Endodermal cell (in vitro differentiated cells): ENCODE data around the gene ATAD3B. TPM values are rescaled to one million over a fixed set of nuclear protein-coding genes. Genes with fewer than 3 reads are reported as not detected.
"Not testable (repeated sequence)": the region's sequence is repeated elsewhere in the genome, so short reads cannot be mapped to it uniquely, and the experiment has no call there.

Experiments
- DNase-seq: peaks from one replicate; pipeline ENCODE4 v3.0.0-alpha.2; 2017
- H3K27ac ChIP-seq: 2 replicates; pipeline ENCODE4 v1.5.1; 2013; ENCODE audit warnings: mild to moderate bottlenecking, low read depth, low read length, moderate library complexity
- H3K27me3 ChIP-seq: 2 replicates; pipeline ENCODE4 v1.6.1; 2013; ENCODE audit warnings: mild to moderate bottlenecking, low read length, moderate library complexity; ENCODE audit not compliant: insufficient read depth, control insufficient read depth, poor library complexity, severe bottlenecking
- H3K36me3 ChIP-seq: 2 replicates; pipeline ENCODE4 v1.7.0; 2013; ENCODE audit warnings: mild to moderate bottlenecking, low read length, moderate library complexity; ENCODE audit not compliant: control insufficient read depth, insufficient read depth
- H3K4me1 ChIP-seq: one replicate; pipeline ENCODE4 v1.7.0; 2013; ENCODE audit warnings: low read length; ENCODE audit not compliant: control insufficient read depth, insufficient read depth
- H3K4me3 ChIP-seq: 2 replicates; pipeline ENCODE4 v1.5.1; 2013; ENCODE audit warnings: mild to moderate bottlenecking, low read length, moderate library complexity
- H3K9ac ChIP-seq: 2 replicates; pipeline ENCODE4 v1.6.1; 2013; ENCODE audit warnings: mild to moderate bottlenecking, low read length, moderate library complexity; ENCODE audit not compliant: poor library complexity, severe bottlenecking; ENCODE audit errors: extremely low read depth
- H3K9me3 ChIP-seq: 2 replicates; pipeline ENCODE4 v1.6.1; 2013; ENCODE audit warnings: mild to moderate bottlenecking, low read length, moderate library complexity; ENCODE audit not compliant: control insufficient read depth
- H3K27ac Mint-ChIP-seq: 2 replicates; pipeline ENCODE4 v1.8.0; 2020; ENCODE audit warnings: mixed read lengths
- H3K27me3 Mint-ChIP-seq: 2 replicates; pipeline ENCODE4 v1.8.0; 2021; ENCODE audit warnings: mild to moderate bottlenecking, mixed read lengths; ENCODE audit not compliant: insufficient read depth
- H3K36me3 Mint-ChIP-seq: 2 replicates; pipeline ENCODE4 v1.8.0; 2020; ENCODE audit warnings: low read depth, mixed read lengths
- H3K4me1 Mint-ChIP-seq: 2 replicates; pipeline ENCODE4 v1.8.0; 2020; ENCODE audit warnings: mixed read lengths
- H3K4me3 Mint-ChIP-seq: 2 replicates; pipeline ENCODE4 v1.8.0; 2020; ENCODE audit warnings: mild to moderate bottlenecking, moderate library complexity, mixed read lengths
- H3K9me3 Mint-ChIP-seq: 2 replicates; pipeline ENCODE4 v1.8.0; 2020; ENCODE audit warnings: mild to moderate bottlenecking, mixed read lengths
- CTCF ChIP-seq: fragments of 200-600 bp; sonication (generic); conservative IDR thresholded peaks from 2 replicates; pipeline ENCODE4 v1.5.0; 2021; ENCODE audit warnings: antibody characterized with exemption, mild to moderate bottlenecking
- WGBS, 2 experiments: methylation state at CpG; one replicate each; pipeline versions ENCODE4 v1.1.5 to v1.1.7; 2013; ENCODE audit warnings: missing lambda C conversion rate in 2 of 2, mixed read lengths in 1 of 2; ENCODE audit not compliant: insufficient coverage in 1 of 2, insufficient read length in 1 of 2; 5-methylcytosine and 5-hydroxymethylcytosine counted together
- total RNA-seq, 2 donors: library from RNA; stranded (reverse); fragmentation: NEBNext Ultra II Directional in 1 of 2; extraction: Animal tissue kit (Norgen Biotek cat#: 25700) in 1 of 2; gene quantifications; 2 replicates in 1 of 2; 3 replicates in 1 of 2; pipeline ENCODE4 v1.2.1, GENCODE V29; 2021

Gene ATAD3B
- total RNA-seq, 2 donors from 2014 or later: 41.8 to 47.4 TPM

- Histone ChIP-seq H3K9ac (peak overlapping the region; percentile 72), H3K9me3 (no peaks in the 10 kb centered on the region), H3K4me3 (peak overlapping the region; percentile 100), H3K27me3 (no peaks in the 10 kb centered on the region), H3K36me3 (peaks cover 6% of the 10 kb centered on the region), H3K27ac (peak overlapping the region; percentile 29), H3K4me1 (no peaks in the 10 kb centered on the region)
- H3K27ac Mint-ChIP-seq: peak overlapping the region; percentile 92
- peak; percentile 59 for DNase-seq
- H3K4me1 Mint-ChIP-seq: peaks cover 8% of the 10 kb centered on the region
- no peaks in the 10 kb centered on the region for H3K36me3 Mint-ChIP-seq
- WGBS, 2 experiments: 24 to 51% methylated on average over 6 to 16 of the region's 16 CpGs
- peaks cover 1% of the 10 kb centered on the region for H3K27me3 Mint-ChIP-seq
- H3K4me3 Mint-ChIP-seq: peak overlapping the region; percentile 77
- TF ChIP-seq CTCF: no peak
- H3K9me3 Mint-ChIP-seq: no peaks in the 10 kb centered on the region
Measured at GRCh38 chr1:1470626-1471388, 758 bp upstream of the ATAD3B start.

DNA sequence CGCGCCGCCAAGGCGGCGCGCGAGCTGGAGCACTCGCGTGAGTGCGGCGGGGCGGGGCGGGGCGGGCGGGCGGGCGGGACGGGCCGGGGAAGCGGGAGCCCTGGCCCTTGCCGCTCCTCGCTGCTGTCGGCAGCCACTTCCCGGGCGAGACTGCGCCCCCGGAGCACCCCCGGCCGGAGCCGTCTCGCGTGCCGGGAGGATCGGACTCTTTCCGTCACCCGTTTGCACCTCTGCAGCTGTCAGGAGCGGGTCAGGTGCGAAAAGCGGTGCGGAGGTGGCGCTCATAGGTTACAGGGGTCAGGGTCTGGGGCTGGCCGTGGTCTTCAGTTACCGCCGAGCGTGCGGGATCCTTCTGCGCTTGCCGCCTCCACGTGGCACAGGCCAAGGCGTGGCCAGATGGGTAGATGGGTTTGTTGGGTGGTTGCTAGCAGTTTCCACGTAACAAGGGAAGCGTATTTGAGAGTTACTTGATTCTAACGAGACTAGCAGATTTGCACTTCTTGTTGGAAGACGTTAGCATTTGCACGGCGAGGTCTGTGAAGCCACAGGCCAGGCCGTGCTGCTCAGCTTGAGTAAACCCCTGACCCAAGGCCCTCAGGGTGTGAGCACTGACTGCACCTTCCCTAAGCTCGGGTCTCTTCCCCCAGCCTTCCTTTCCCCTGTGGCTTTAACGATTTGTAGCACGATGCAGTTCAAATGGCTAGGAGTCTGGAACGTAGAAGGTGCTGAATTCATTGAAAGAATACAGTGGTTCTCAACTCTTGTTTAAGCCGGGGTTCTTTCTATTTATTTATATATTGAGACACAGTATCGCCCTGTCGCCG lies 700 bp downstream of the ATAD3B start:
- peak overlapping the region; percentile 89 for H3K4me3 ChIP-seq
- H3K9me3 Mint-ChIP-seq, H3K27me3 ChIP-seq, DNase-seq, H3K4me1 Mint-ChIP-seq, H3K4me1 ChIP-seq, H3K27me3 Mint-ChIP-seq, H3K27ac Mint-ChIP-seq, H3K27ac ChIP-seq, H3K9me3 ChIP-seq, H3K36me3 Mint-ChIP-seq: not testable (repeated sequence)
- peak overlapping the region; percentile 62 for H3K9ac ChIP-seq
- H3K4me3 Mint-ChIP-seq: peak overlapping the region; percentile 77
- H3K36me3 ChIP-seq: peaks cover 11% of the 10 kb centered on the region
- 6 to 41% methylated on average over 6 to 49 of the region's 65 CpGs for WGBS, 2 experiments

GRCh38 chr1:1476011-1476410 lies 4.4 kb downstream of the ATAD3B start:
- WGBS, 2 experiments: 96 to 100% methylated on average over 1 to 13 of the region's 17 CpGs
- H3K4me1 ChIP-seq, H3K27me3 Mint-ChIP-seq, H3K9ac ChIP-seq, DNase-seq, H3K27ac Mint-ChIP-seq, H3K4me3 Mint-ChIP-seq, H3K4me1 Mint-ChIP-seq, H3K4me3 ChIP-seq, H3K27me3 ChIP-seq, H3K9me3 ChIP-seq, H3K27ac ChIP-seq, H3K9me3 Mint-ChIP-seq: not testable (repeated sequence)
- H3K36me3 ChIP-seq: peaks cover 27% of the 10 kb centered on the region
- peaks cover 28% of the 10 kb centered on the region for H3K36me3 Mint-ChIP-seq

DNA sequence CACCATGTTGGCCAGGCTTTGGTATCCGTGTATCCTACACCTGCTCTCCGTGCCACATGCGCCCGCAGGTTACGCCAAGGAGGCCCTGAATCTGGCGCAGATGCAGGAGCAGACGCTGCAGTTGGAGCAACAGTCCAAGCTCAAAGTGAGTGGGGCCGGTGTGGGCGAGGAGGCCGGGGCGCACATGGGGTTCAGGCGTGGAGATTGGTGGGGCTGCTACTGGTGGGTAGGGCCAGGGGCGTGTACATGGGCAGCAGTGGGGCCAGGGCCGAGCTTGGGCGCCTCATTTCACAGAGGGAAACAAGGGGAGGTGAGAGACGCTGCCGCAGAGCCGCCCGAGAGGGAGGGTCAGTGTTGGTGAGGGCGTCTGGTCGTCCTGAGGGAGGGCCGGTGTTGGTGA lies 5.6 kb downstream of the ATAD3B start:
- Mint-ChIP-seq H3K27ac (no peak overlapping the region), H3K36me3 (peaks cover 32% of the 10 kb centered on the region), H3K4me3 (no peak overlapping the region), H3K27me3 (no peaks in the 10 kb centered on the region), H3K4me1 (no peaks in the 10 kb centered on the region), H3K9me3 (no peaks in the 10 kb centered on the region)
- DNase-seq: no peak
- Histone ChIP-seq H3K27ac (no peak overlapping the region), H3K9me3 (no peaks in the 10 kb centered on the region), H3K36me3 (peaks cover 27% of the 10 kb centered on the region), H3K4me1 (no peaks in the 10 kb centered on the region), H3K27me3 (no peaks in the 10 kb centered on the region), H3K4me3 (no peak overlapping the region), H3K9ac (no peak overlapping the region)
- 97 to 98% methylated on average over 18 to 19 of the region's 22 CpGs for WGBS, 2 experiments
- no peak for TF ChIP-seq CTCF
